ENCODE data around the gene TRIM54.

- no peak for TF ChIP-seq CTCF (IDR thresholded peaks at IDR 0.05)
- no peak for TF ChIP-seq POLR2A (IDR thresholded peaks at IDR 0.05)
These were observed 32.5 kb downstream of the TRIM54 start for GRCh38 chr2:27314709-27315108.

Measured in stomach (tissue), 4 donors.